HepG2 (cell line): ENCODE measurements around the gene QDPR.

ENCODE experiments used
- CREB1 ChIP-seq, 2 experiments: fragments of 450-650 bp in 1 of 2; IDR thresholded peaks; 2 replicates each; pipeline ENCODE4 v1.6.1; 2016 to 2017; ENCODE audit warnings: control low read depth in 1 of 2, mild to moderate bottlenecking in 1 of 2, missing compliant biosample characterization in 1 of 2, missing genetic modification characterization in 1 of 2
- CTCF ChIP-seq: sonication (generic); formaldehyde crosslinking; IDR thresholded peaks from 2 replicates; pipeline ENCODE4 v1.5.0; 2020; ENCODE audit warnings: mild to moderate bottlenecking, missing genetic modification reagents, moderate library complexity
- JUND ChIP-seq: sonication (generic); formaldehyde crosslinking; IDR thresholded peaks from 2 replicates; pipeline ENCODE4 v1.8.0; 2022; ENCODE audit warnings: mild to moderate bottlenecking, missing genetic modification reagents
- MLX ChIP-seq: IDR thresholded peaks from 2 replicates; pipeline ENCODE4 v1.6.1; 2016
- NFRKB ChIP-seq: fragments of 450-650 bp; IDR thresholded peaks from 2 replicates; pipeline ENCODE4 v1.6.1; 2017
- RAD51 ChIP-seq: fragments of 450-650 bp; IDR thresholded peaks from 2 replicates; pipeline ENCODE4 v1.6.1; 2016; ENCODE audit warnings: borderline replicate concordance
- USF2 ChIP-seq, 2 experiments: sonication (generic) in 1 of 2; formaldehyde crosslinking in 1 of 2; IDR thresholded peaks; 2 replicates each; pipeline versions ENCODE4 v1.5.1 to v1.6.1; 2011 to 2020; ENCODE audit warnings: borderline replicate concordance in 1 of 2, low read depth in 1 of 2, low read length in 1 of 2, mild to moderate bottlenecking in 1 of 2, missing genetic modification reagents in 1 of 2, moderate library complexity in 1 of 2
- ZNF124 ChIP-seq: sonication (generic); formaldehyde crosslinking; IDR thresholded peaks from 2 replicates; pipeline ENCODE4 v1.4.0; 2020; ENCODE audit warnings: missing genetic modification reagents
- ZNF160 ChIP-seq: sonication (generic); formaldehyde crosslinking; IDR thresholded peaks from 2 replicates; pipeline ENCODE4 v1.8.0; 2022; ENCODE audit warnings: mild to moderate bottlenecking, inconsistent platforms, missing genetic modification reagents
- ZNF282 ChIP-seq: fragments of 450-650 bp; IDR thresholded peaks from 2 replicates; pipeline ENCODE4 v1.6.1; 2018; ENCODE audit not compliant: partially characterized antibody
- TF ChIP-seq, protein P1 (sequence below): sonication (generic); formaldehyde crosslinking; IDR thresholded peaks from 2 replicates; pipeline ENCODE4 v1.9.0; 2022; ENCODE audit warnings: low read depth, missing genetic modification reagents
- TF ChIP-seq, protein P2 (sequence below): sonication (generic); formaldehyde crosslinking; IDR thresholded peaks from 2 replicates; pipeline ENCODE4 v1.5.0; 2020; ENCODE audit warnings: mild to moderate bottlenecking, low read depth, missing genetic modification reagents, borderline replicate concordance
- TF ChIP-seq, protein P3 (sequence below): sonication (generic); formaldehyde crosslinking; IDR thresholded peaks from 2 replicates; pipeline ENCODE4 v1.4.0; 2020; ENCODE audit warnings: missing genetic modification reagents, borderline replicate concordance

GRCh38 chr4:17469931-17470674 is 41.8 kb downstream of the QDPR start:
- no peak for TF ChIP-seq CTCF (CRISPR knock-in tag)
- no peak for TF ChIP-seq MLX (CRISPR knock-in tag)
- TF ChIP-seq, protein P1, sequence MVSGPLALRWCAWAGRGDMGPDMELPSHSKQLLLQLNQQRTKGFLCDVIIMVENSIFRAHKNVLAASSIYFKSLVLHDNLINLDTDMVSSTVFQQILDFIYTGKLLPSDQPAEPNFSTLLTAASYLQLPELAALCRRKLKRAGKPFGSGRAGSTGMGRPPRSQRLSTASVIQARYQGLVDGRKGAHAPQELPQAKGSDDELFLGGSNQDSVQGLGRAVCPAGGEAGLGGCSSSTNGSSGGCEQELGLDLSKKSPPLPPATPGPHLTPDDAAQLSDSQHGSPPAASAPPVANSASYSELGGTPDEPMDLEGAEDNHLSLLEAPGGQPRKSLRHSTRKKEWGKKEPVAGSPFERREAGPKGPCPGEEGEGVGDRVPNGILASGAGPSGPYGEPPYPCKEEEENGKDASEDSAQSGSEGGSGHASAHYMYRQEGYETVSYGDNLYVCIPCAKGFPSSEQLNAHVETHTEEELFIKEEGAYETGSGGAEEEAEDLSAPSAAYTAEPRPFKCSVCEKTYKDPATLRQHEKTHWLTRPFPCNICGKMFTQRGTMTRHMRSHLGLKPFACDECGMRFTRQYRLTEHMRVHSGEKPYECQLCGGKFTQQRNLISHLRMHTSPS (CRISPR knock-in tag), result no peak
- TF ChIP-seq ZNF282, result no peak
- TF ChIP-seq NFRKB, result no peak
- TF ChIP-seq, protein P2, sequence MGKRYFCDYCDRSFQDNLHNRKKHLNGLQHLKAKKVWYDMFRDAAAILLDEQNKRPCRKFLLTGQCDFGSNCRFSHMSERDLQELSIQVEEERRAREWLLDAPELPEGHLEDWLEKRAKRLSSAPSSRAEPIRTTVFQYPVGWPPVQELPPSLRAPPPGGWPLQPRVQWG (CRISPR knock-in tag), result no peak
- TF ChIP-seq, protein P3, sequence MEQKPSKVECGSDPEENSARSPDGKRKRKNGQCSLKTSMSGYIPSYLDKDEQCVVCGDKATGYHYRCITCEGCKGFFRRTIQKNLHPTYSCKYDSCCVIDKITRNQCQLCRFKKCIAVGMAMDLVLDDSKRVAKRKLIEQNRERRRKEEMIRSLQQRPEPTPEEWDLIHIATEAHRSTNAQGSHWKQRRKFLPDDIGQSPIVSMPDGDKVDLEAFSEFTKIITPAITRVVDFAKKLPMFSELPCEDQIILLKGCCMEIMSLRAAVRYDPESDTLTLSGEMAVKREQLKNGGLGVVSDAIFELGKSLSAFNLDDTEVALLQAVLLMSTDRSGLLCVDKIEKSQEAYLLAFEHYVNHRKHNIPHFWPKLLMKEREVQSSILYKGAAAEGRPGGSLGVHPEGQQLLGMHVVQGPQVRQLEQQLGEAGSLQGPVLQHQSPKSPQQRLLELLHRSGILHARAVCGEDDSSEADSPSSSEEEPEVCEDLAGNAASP (CRISPR knock-in tag), result no peak
- TF ChIP-seq USF2 (IDR thresholded peaks at IDR 0.05; ENCODE audit: low read depth, low read length), result no peak
- TF ChIP-seq USF2 (CRISPR knock-in tag; IDR thresholded peaks at IDR 0.05; ENCODE audit: borderline replicate concordance), result no peak
- TF ChIP-seq ZNF124, result no peak
- TF ChIP-seq ZNF160 (CRISPR knock-in tag), result no peak
- TF ChIP-seq CREB1 (IDR thresholded peaks at IDR 0.05), result no peak
- no peak for TF ChIP-seq CREB1 (CRISPR knock-in tag; IDR thresholded peaks at IDR 0.05)
- TF ChIP-seq RAD51, result no peak
- TF ChIP-seq JUND (CRISPR knock-in tag), result no peak
